ENCODE results near the gene CNIH1.

CNIH1 gene

GRCh38 chr14:54488318-54488645, 47.1 kb upstream of the CNIH1 start:
- Histone ChIP-seq H3K4me1 (ENCODE audit: control extremely low read depth in 1 of 4, control insufficient read depth in 4 of 4, insufficient read depth in 4 of 4, low read length in 3 of 4) (peaks cover 16 to 51% (median 36%) of the 10 kb centered on the region in 4 experiments), H3K4me3 (ENCODE audit: control insufficient read depth in 1 of 7, extremely low read depth in 1 of 7, insufficient read depth in 4 of 7, low read depth in 2 of 7, low read length in 6 of 7) (peak overlapping the region; percentile 56 to 96 (median 88)), H3K36me3 (ENCODE audit: control insufficient read depth in 4 of 4, insufficient read depth in 4 of 4, low read length in 3 of 4) (peaks cover 0 to 1% (median under 1%) of the 10 kb centered on the region in 4 experiments), H3K27ac (ENCODE audit: insufficient read depth in 1 of 2, low read depth in 1 of 2, low read length in 2 of 2, poor library complexity in 1 of 2, severe bottlenecking in 2 of 2) (peak overlapping the region; percentile 74 to 89), H3K27me3 (replicated peaks in 2 of 5; ENCODE audit: control insufficient read depth in 4 of 5, insufficient read depth in 5 of 5, low read length in 4 of 5) (no peaks in the 10 kb centered on the region), H3K9me3 (ENCODE audit: control extremely low read depth in 1 of 5, control insufficient read depth in 4 of 5, insufficient read depth in 2 of 5, low read depth in 1 of 5, low read length in 4 of 5) (no peaks in the 10 kb centered on the region)
- CTCF ChIA-PET, result interaction anchor here (0.6 to 2.4 kb wide), 10 partner anchors 9 to 1790 kb away, joined by 3 to 7 read pairs (median 4); partner anchors contain the start of gene CGRRF1
- WGBS (ENCODE audit: insufficient coverage), result 0% methylated on average over 9 of the region's 9 CpGs
- POLR2A ChIA-PET, result interaction anchor here (0.6 to 2.3 kb wide), 2 partner anchors 14 to 46 kb away, joined by 5 read pairs; no protein-coding TSS in a partner anchor
- peak in 1 of 3 donors; percentile 52 for DNase-seq

GRCh38 chr14:54487771-54488170, 46.6 kb upstream of the CNIH1 start:
- Histone ChIP-seq H3K27ac (ENCODE audit: insufficient read depth in 1 of 2, low read depth in 1 of 2, low read length in 2 of 2, poor library complexity in 1 of 2, severe bottlenecking in 2 of 2) (peak overlapping the region; percentile 74 to 89), H3K4me1 (ENCODE audit: control extremely low read depth in 1 of 4, control insufficient read depth in 4 of 4, insufficient read depth in 4 of 4, low read length in 3 of 4) (peaks cover 16 to 53% (median 37%) of the 10 kb centered on the region in 4 experiments), H3K9me3 (ENCODE audit: control extremely low read depth in 1 of 5, control insufficient read depth in 4 of 5, insufficient read depth in 2 of 5, low read depth in 1 of 5, low read length in 4 of 5) (no peaks in the 10 kb centered on the region), H3K36me3 (ENCODE audit: control insufficient read depth in 4 of 4, insufficient read depth in 4 of 4, low read length in 3 of 4) (peaks cover 0 to 6% (median 5%) of the 10 kb centered on the region in 4 experiments), H3K27me3 (replicated peaks in 2 of 5; ENCODE audit: control insufficient read depth in 4 of 5, insufficient read depth in 5 of 5, low read length in 4 of 5) (no peaks in the 10 kb centered on the region), H3K4me3 (ENCODE audit: control insufficient read depth in 1 of 7, extremely low read depth in 1 of 7, insufficient read depth in 4 of 7, low read depth in 2 of 7, low read length in 6 of 7) (peak overlapping the region in 6 of 7 experiments; percentile 76 to 96 (median 88))
- ChIA-PET POLR2A (interaction anchor here (2.3 kb wide), 1 partner anchor 14 kb away, joined by 5 read pairs; no protein-coding TSS in a partner anchor), CTCF (interaction anchor here (0.9 to 2.4 kb wide), 9 partner anchors 8 to 286 kb away, joined by 3 to 7 read pairs (median 4); partner anchors contain the start of gene CGRRF1)
- no peak for DNase-seq
- 90% methylated on average over 3 of the region's 4 CpGs for WGBS (ENCODE audit: insufficient coverage)

DNA sequence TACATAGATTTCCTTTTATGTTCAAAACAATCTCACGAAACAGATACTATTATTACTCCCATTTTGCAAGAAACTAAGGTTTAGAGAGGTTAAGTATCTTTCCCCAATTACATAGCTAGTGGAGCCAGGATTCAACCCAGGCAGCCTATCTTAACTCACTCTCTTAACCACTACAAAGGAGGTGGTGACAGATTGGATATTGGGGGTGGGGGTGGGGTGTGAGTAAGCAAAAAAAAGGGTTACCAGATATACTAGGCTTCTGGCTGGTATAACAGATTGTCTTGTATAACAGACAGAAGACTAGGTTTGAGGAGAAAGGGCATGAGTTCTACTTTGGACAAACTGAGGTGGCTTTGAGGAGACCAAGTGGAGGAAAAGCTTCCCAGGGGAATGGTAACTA, 45.5 kb upstream of the CNIH1 start:
- DNase-seq, result peak in 2 of 3 donors; percentile 72 to 79
- H3K27me3 ChIP-seq (replicated peaks in 2 of 5; ENCODE audit: control insufficient read depth in 4 of 5, insufficient read depth in 5 of 5, low read length in 4 of 5), result no peaks in the 10 kb centered on the region
- H3K9me3 ChIP-seq (ENCODE audit: control extremely low read depth in 1 of 5, control insufficient read depth in 4 of 5, insufficient read depth in 2 of 5, low read depth in 1 of 5, low read length in 4 of 5), result no peaks in the 10 kb centered on the region
- ChIA-PET CTCF (interaction anchor here (2.4 kb wide), 1 partner anchor 18 kb away, joined by 7 read pairs; no protein-coding TSS in a partner anchor), POLR2A (no interaction called here)
- peaks cover 16 to 53% (median 37%) of the 10 kb centered on the region in 4 experiments for H3K4me1 ChIP-seq (ENCODE audit: control extremely low read depth in 1 of 4, control insufficient read depth in 4 of 4, insufficient read depth in 4 of 4, low read length in 3 of 4)
- peak overlapping the region in 1 of 7 experiments; percentile 6 for H3K4me3 ChIP-seq (ENCODE audit: control insufficient read depth in 1 of 7, extremely low read depth in 1 of 7, insufficient read depth in 4 of 7, low read depth in 2 of 7, low read length in 6 of 7)
- no CpG with 5 or more reads among the region's 1 CpG for WGBS (ENCODE audit: insufficient coverage)
- no peak overlapping the region for H3K27ac ChIP-seq (ENCODE audit: insufficient read depth in 1 of 2, low read depth in 1 of 2, low read length in 2 of 2, poor library complexity in 1 of 2, severe bottlenecking in 2 of 2)
- peaks cover 0 to 16% (median 10%) of the 10 kb centered on the region in 4 experiments for H3K36me3 ChIP-seq (ENCODE audit: control insufficient read depth in 4 of 4, insufficient read depth in 4 of 4, low read length in 3 of 4)

- H3K27ac ChIP-seq (ENCODE audit: insufficient read depth in 1 of 2, low read depth in 1 of 2, low read length in 2 of 2, poor library complexity in 1 of 2, severe bottlenecking in 2 of 2), result peak overlapping the region in 1 of 2 experiments; percentile 29
- POLR2A ChIA-PET, result no interaction called here
Observed at GRCh38 chr14:54483846-54484245, 42.7 kb upstream of the CNIH1 start.

GRCh38 chr14:54483073-54483745, 42.0 kb upstream of the CNIH1 start:
- POLR2A ChIA-PET, result no interaction called here

More at GRCh38 chr14:54483846-54484245, 42.7 kb upstream of the CNIH1 start:
- Histone ChIP-seq H3K36me3 (ENCODE audit: control insufficient read depth in 4 of 4, insufficient read depth in 4 of 4, low read length in 3 of 4) (peaks cover 1 to 33% (median 16%) of the 10 kb centered on the region in 4 experiments), H3K4me1 (ENCODE audit: control extremely low read depth in 1 of 4, control insufficient read depth in 4 of 4, insufficient read depth in 4 of 4, low read length in 3 of 4) (peaks cover 7 to 32% (median 20%) of the 10 kb centered on the region in 4 experiments), H3K27me3 (replicated peaks in 2 of 5; ENCODE audit: control insufficient read depth in 4 of 5, insufficient read depth in 5 of 5, low read length in 4 of 5) (no peaks in the 10 kb centered on the region), H3K9me3 (ENCODE audit: control extremely low read depth in 1 of 5, control insufficient read depth in 4 of 5, insufficient read depth in 2 of 5, low read depth in 1 of 5, low read length in 4 of 5) (no peaks in the 10 kb centered on the region), H3K4me3 (ENCODE audit: control insufficient read depth in 1 of 7, extremely low read depth in 1 of 7, insufficient read depth in 4 of 7, low read depth in 2 of 7, low read length in 6 of 7) (no peak overlapping the region)
- DNase-seq, result peak in 2 of 3 donors; percentile 13 to 33
- CTCF ChIA-PET, result interaction anchor here (0.8 to 0.9 kb wide), 2 partner anchors 20 to 128 kb away, joined by 3 read pairs; no protein-coding TSS in a partner anchor

GRCh38 chr14:54481695-54482094, 40.5 kb upstream of the CNIH1 start:
- no peak overlapping the region for H3K4me3 ChIP-seq (ENCODE audit: control insufficient read depth in 1 of 7, extremely low read depth in 1 of 7, insufficient read depth in 4 of 7, low read depth in 2 of 7, low read length in 6 of 7)
- WGBS (ENCODE audit: insufficient coverage), result no CpG with 5 or more reads among the region's 2 CpGs
- no peak overlapping the region for H3K27ac ChIP-seq (ENCODE audit: insufficient read depth in 1 of 2, low read depth in 1 of 2, low read length in 2 of 2, poor library complexity in 1 of 2, severe bottlenecking in 2 of 2)
- CTCF ChIA-PET, result interaction anchor here (1.3 kb wide), 1 partner anchor 9 kb away, joined by 3 read pairs; no protein-coding TSS in a partner anchor
- POLR2A ChIA-PET, result no interaction called here
- no peaks in the 10 kb centered on the region for H3K27me3 ChIP-seq (replicated peaks in 2 of 5; ENCODE audit: control insufficient read depth in 4 of 5, insufficient read depth in 5 of 5, low read length in 4 of 5)
- H3K4me1 ChIP-seq (ENCODE audit: control extremely low read depth in 1 of 4, control insufficient read depth in 4 of 4, insufficient read depth in 4 of 4, low read length in 3 of 4), result peaks cover 0 to 22% (median 10%) of the 10 kb centered on the region in 4 experiments
- no peaks in the 10 kb centered on the region for H3K9me3 ChIP-seq (ENCODE audit: control extremely low read depth in 1 of 5, control insufficient read depth in 4 of 5, insufficient read depth in 2 of 5, low read depth in 1 of 5, low read length in 4 of 5)
- DNase-seq, result no peak
- H3K36me3 ChIP-seq (ENCODE audit: control insufficient read depth in 4 of 4, insufficient read depth in 4 of 4, low read length in 3 of 4), result peaks cover 10 to 42% (median 22%) of the 10 kb centered on the region in 4 experiments

More at GRCh38 chr14:54483073-54483745, 42.0 kb upstream of the CNIH1 start:
- Histone ChIP-seq H3K9me3 (ENCODE audit: control extremely low read depth in 1 of 5, control insufficient read depth in 4 of 5, insufficient read depth in 2 of 5, low read depth in 1 of 5, low read length in 4 of 5) (no peaks in the 10 kb centered on the region), H3K4me3 (ENCODE audit: control insufficient read depth in 1 of 7, extremely low read depth in 1 of 7, insufficient read depth in 4 of 7, low read depth in 2 of 7, low read length in 6 of 7) (no peak overlapping the region), H3K4me1 (ENCODE audit: control extremely low read depth in 1 of 4, control insufficient read depth in 4 of 4, insufficient read depth in 4 of 4, low read length in 3 of 4) (peaks cover 7 to 32% (median 18%) of the 10 kb centered on the region in 4 experiments), H3K36me3 (ENCODE audit: control insufficient read depth in 4 of 4, insufficient read depth in 4 of 4, low read length in 3 of 4) (peaks cover 8 to 39% (median 21%) of the 10 kb centered on the region in 4 experiments), H3K27ac (ENCODE audit: insufficient read depth in 1 of 2, low read depth in 1 of 2, low read length in 2 of 2, poor library complexity in 1 of 2, severe bottlenecking in 2 of 2) (no peak overlapping the region), H3K27me3 (replicated peaks in 2 of 5; ENCODE audit: control insufficient read depth in 4 of 5, insufficient read depth in 5 of 5, low read length in 4 of 5) (no peaks in the 10 kb centered on the region)
- CTCF ChIA-PET, result interaction anchor here (0.8 to 1.0 kb wide), 3 partner anchors 10 to 127 kb away, joined by 3 to 7 read pairs (median 3); no protein-coding TSS in a partner anchor
- no peak for DNase-seq
- 100% methylated on average over 1 of the region's 8 CpGs for WGBS (ENCODE audit: insufficient coverage)

Data from common myeloid progenitor, CD34-positive (primary cell).